Thyroid gland (tissue), 4 donors: Measurements from ENCODE around the gene KRTAP5-7. TPM values are rescaled to one million over a fixed set of nuclear protein-coding genes. Genes with fewer than 3 reads are reported as not detected.

ENCODE experiments used
- DNase-seq, 2 donors: peaks; one replicate each; pipeline ENCODE4 v3.0.0-alpha.2; 2019
- H3K27ac ChIP-seq, 3 donors: fragments of 200-600 bp; sonication (generic); 1 replicate in 2 of 3; 2 replicates in 1 of 3; pipeline ENCODE4 v1.5.1; 2016 to 2019; ENCODE audit warnings: mild to moderate bottlenecking in 1 of 3, moderate library complexity in 1 of 3
- H3K27me3 ChIP-seq: fragments of 200-600 bp; sonication (generic); one replicate; pipeline ENCODE4 v1.5.1; 2019
- H3K36me3 ChIP-seq, 2 donors: fragments of 200-600 bp; sonication (generic); one replicate each; pipeline ENCODE4 v1.5.1; 2016 to 2019
- H3K4me1 ChIP-seq, 2 donors: fragments of 200-600 bp; sonication (generic); one replicate each; pipeline ENCODE4 v1.5.1; 2017 to 2019
- H3K4me3 ChIP-seq, 3 donors: fragments of 200-600 bp; sonication (generic); replicated peaks in 1 of 3; 1 replicate in 2 of 3; 2 replicates in 1 of 3; pipeline ENCODE4 v1.5.1; 2016; ENCODE audit warnings: mild to moderate bottlenecking in 1 of 3
- H3K9me3 ChIP-seq: fragments of 200-600 bp; sonication (generic); one replicate; pipeline ENCODE4 v1.5.1; 2017
- CTCF ChIP-seq, 6 experiments: fragments of 200-600 bp in 3 of 6; fragments of 450-650 bp in 3 of 6; sonication (generic) in 3 of 6; IDR thresholded peaks; one replicate each; pipeline ENCODE4 v1.5.1; 2016 to 2019; ENCODE audit warnings: antibody characterized with exemption in 6 of 6, mild to moderate bottlenecking in 2 of 6, inconsistent platforms in 1 of 6, moderate library complexity in 1 of 6
- POLR2A ChIP-seq, 2 donors: fragments of 450-650 bp; IDR thresholded peaks; one replicate each; pipeline ENCODE4 v1.6.1; 2017; ENCODE audit warnings: antibody characterized with exemption in 2 of 2, mild to moderate bottlenecking in 2 of 2, moderate library complexity in 1 of 2
- WGBS, 2 donors: methylation state at CpG; one replicate each; pipeline ENCODE4 v1.1.5; 2017; 5-methylcytosine and 5-hydroxymethylcytosine counted together
- intact Hi-C: fragments of 100-400 bp; cut with DNase I; formaldehyde crosslinking; loops from one replicate; pipeline ENCODE4 v1.15.1; 2023
- total RNA-seq, 4 donors: library from RNA; depleted of rRNA; stranded (reverse); fragments of >200 nt; gene quantifications; one replicate each; pipeline ENCODE4 v1.2.3, GENCODE V29; 2016

Gene KRTAP5-7
- total RNA-seq, 4 donors from 2014 or later, result 1.2 TPM; not detected in 3

DNA sequence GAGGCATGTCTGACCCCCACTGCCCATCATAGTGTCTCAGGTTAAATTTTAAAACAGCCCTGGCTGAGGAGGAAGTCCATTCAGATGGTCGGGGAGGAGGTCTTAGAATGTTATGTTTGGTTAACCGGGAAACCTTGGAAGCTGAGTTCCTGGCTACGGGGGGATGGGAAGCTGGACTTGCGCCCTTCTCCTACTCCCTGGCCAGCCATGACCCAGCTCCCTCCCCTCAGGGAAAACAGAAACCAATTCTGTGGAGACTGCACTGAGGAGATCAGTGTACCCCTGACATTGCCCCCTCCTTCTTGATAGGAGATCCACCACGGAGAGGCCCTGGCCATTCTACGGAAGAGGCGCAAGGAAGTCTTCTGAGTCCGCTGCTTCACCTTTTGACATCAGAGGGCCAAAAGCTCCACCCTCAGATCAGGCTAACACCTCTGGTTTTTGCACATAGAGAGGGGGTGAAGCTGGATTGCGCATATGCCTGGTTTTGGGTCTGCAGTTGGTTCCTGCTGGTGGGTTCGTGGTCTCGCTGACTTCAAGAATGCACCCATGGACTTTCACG lies 18.4 kb downstream of the KRTAP5-7 start:
- intact Hi-C loops, result no loop called here

GRCh38 chr11:71548120-71548519 lies 21.1 kb downstream of the KRTAP5-7 start, which contains the start of gene KRTAP5-9:
TSS of gene KRTAP5-9 (plus strand) at chr11:71548420. CDS start at chr11:71548658, 238 bp downstream.
- no peak for DNase-seq
- Histone ChIP-seq H3K4me3 (no peak within 1 kb of the TSS), H3K27ac (no peak within 1 kb of the TSS), H3K36me3 (no peaks in the 10 kb centered on the region), H3K27me3 (no peaks in the 10 kb centered on the region), H3K4me1 (no peaks in the 10 kb centered on the region), H3K9me3 (no peaks in the 10 kb centered on the region)
- intact Hi-C loops, result no loop called here
- TF ChIP-seq POLR2A (IDR thresholded peaks at IDR 0.05), result no peak
- no peak for TF ChIP-seq CTCF (IDR thresholded peaks at IDR 0.05)
- WGBS, 2 donors, result 78 to 91% methylated on average over 5 of the region's 5 CpGs

More for the DNA sequence above, 18.4 kb downstream of the KRTAP5-7 start:
- no peaks in the 10 kb centered on the region for H3K4me1 ChIP-seq
- no peaks in the 10 kb centered on the region for H3K27me3 ChIP-seq
- H3K36me3 ChIP-seq, result no peaks in the 10 kb centered on the region
- WGBS, 2 donors, result 87 to 92% methylated on average over 12 of the region's 12 CpGs
- no peak for DNase-seq
- H3K9me3 ChIP-seq, result no peaks in the 10 kb centered on the region
- TF ChIP-seq CTCF (IDR thresholded peaks at IDR 0.05) (no peak), POLR2A (IDR thresholded peaks at IDR 0.05) (no peak)
- H3K4me3 ChIP-seq, result no peak overlapping the region
- no peak overlapping the region for H3K27ac ChIP-seq

DNA sequence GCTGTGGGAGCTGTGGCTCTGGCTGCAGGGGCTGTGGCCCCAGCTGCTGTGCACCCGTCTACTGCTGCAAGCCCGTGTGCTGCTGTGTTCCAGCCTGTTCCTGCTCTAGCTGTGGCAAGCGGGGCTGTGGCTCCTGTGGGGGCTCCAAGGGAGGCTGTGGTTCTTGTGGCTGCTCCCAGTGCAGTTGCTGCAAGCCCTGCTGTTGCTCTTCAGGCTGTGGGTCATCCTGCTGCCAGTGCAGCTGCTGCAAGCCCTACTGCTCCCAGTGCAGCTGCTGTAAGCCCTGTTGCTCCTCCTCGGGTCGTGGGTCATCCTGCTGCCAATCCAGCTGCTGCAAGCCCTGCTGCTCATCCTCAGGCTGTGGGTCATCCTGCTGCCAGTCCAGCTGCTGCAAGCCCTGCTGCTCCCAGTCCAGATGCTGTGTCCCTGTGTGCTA lies 21.7 kb downstream of the KRTAP5-7 start:
- no peak for TF ChIP-seq CTCF (IDR thresholded peaks at IDR 0.05)
- TF ChIP-seq POLR2A (IDR thresholded peaks at IDR 0.05), result no peak
- Histone ChIP-seq H3K4me3 (no peak overlapping the region), H3K4me1 (no peaks in the 10 kb centered on the region), H3K27ac (no peak overlapping the region), H3K36me3 (no peaks in the 10 kb centered on the region), H3K27me3 (no peaks in the 10 kb centered on the region), H3K9me3 (no peaks in the 10 kb centered on the region)
- DNase-seq, result no peak
- intact Hi-C loops, result no loop called here
- WGBS, 2 donors, result 100% methylated on average over 2 of the region's 5 CpGs; no CpG with 5 or more reads in 1 of the 2 donors

DNA sequence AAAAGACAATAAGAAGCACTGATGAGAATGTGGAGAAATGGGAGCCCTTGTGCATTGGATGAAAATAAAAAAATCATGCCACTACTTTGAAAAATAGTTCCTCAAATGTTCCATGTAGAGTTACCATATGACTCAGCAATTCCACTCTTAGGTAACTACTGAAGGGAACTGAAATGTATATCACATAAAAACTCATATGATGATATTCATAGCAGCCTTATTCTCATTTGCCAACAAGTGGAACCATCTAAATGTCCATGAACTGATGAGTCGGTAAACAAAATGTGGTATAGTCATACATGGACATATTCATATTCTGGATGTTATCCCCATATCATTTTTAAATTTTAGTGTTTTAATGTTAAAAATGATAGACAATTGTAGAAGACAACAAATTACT lies 24.6 kb downstream of the KRTAP5-7 start:
- intact Hi-C loops, result no loop called here
- WGBS, 2 donors, result 93 to 96% methylated on average over 1 of the region's 1 CpG
- Histone ChIP-seq H3K27me3 (no peaks in the 10 kb centered on the region), H3K4me3 (no peak overlapping the region), H3K4me1 (no peaks in the 10 kb centered on the region), H3K9me3 (no peaks in the 10 kb centered on the region), H3K36me3 (no peaks in the 10 kb centered on the region), H3K27ac (no peak overlapping the region)
- DNase-seq, result no peak
- no peak for TF ChIP-seq POLR2A (IDR thresholded peaks at IDR 0.05)
- no peak for TF ChIP-seq CTCF (IDR thresholded peaks at IDR 0.05)

DNA sequence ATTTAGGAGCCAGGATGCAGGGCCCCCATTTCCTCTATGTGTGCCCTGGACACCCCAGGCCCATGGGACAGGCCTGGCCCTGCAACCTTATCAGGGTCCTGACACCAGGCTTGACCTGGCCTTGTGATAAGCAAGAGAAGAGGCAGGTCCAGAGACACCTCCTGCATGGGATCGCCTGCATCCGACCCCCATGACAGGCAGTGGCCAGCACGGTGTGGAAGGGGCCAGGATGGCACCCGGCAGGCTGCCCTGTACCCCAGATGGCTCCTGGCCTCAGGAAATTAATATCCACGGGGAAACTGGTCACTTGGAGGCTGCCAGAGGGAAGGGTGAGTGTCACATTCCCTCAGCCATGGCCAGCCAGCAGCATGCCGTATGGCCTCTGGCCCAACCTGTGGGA lies 27.9 kb downstream of the KRTAP5-7 start:
- H3K9me3 ChIP-seq, result no peaks in the 10 kb centered on the region
- no peak for TF ChIP-seq POLR2A (IDR thresholded peaks at IDR 0.05)
- no peak for TF ChIP-seq CTCF (IDR thresholded peaks at IDR 0.05)
- WGBS, 2 donors, result 93% methylated on average over 5 of the region's 6 CpGs; no CpG with 5 or more reads in 1 of the 2 donors

More for the DNA sequence above, 27.9 kb downstream of the KRTAP5-7 start:
- no peak overlapping the region for H3K4me3 ChIP-seq
- H3K4me1 ChIP-seq, result no peaks in the 10 kb centered on the region
- H3K27ac ChIP-seq, result no peak overlapping the region
- intact Hi-C loops, result no loop called here
- H3K36me3 ChIP-seq, result no peaks in the 10 kb centered on the region
- H3K27me3 ChIP-seq, result no peaks in the 10 kb centered on the region
- DNase-seq, result no peak
